ENCODE results near the gene CAMK2G.

The CAMK2G gene

DNA sequence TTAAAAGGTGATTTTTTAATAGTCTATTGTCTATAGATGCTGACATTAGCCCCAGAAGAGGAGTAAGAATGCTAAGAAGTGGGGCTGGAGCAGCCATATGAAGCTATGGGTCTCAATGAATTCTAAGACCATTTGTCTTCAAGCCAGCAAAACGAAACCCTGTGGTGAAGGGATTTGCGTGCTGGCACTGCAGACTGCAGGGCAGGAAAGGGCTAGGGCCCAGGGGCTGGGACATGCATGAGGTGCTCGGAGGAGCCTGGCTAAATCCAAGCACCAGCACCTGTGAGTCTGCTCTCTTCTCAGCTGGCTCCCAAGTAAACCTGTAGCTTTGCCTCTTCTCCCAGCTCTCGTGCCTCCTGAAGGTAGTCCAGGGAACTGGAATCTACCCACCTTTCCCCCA, 61.7 kb downstream of the CAMK2G start:
- in situ Hi-C loops (cut with MboI; ENCODE audit: low sequenced_read_pairs, unreplicated experiment): no loop called here
- no peak for DNase-seq (ENCODE audit: low spot score)
- TF ChIP-seq, protein P1, sequence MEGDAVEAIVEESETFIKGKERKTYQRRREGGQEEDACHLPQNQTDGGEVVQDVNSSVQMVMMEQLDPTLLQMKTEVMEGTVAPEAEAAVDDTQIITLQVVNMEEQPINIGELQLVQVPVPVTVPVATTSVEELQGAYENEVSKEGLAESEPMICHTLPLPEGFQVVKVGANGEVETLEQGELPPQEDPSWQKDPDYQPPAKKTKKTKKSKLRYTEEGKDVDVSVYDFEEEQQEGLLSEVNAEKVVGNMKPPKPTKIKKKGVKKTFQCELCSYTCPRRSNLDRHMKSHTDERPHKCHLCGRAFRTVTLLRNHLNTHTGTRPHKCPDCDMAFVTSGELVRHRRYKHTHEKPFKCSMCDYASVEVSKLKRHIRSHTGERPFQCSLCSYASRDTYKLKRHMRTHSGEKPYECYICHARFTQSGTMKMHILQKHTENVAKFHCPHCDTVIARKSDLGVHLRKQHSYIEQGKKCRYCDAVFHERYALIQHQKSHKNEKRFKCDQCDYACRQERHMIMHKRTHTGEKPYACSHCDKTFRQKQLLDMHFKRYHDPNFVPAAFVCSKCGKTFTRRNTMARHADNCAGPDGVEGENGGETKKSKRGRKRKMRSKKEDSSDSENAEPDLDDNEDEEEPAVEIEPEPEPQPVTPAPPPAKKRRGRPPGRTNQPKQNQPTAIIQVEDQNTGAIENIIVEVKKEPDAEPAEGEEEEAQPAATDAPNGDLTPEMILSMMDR (IDR thresholded peaks at IDR 0.05; ENCODE audit: borderline replicate concordance, control extremely low read depth, extremely low read depth, insufficient read depth, missing control alignments): no peak

DNA sequence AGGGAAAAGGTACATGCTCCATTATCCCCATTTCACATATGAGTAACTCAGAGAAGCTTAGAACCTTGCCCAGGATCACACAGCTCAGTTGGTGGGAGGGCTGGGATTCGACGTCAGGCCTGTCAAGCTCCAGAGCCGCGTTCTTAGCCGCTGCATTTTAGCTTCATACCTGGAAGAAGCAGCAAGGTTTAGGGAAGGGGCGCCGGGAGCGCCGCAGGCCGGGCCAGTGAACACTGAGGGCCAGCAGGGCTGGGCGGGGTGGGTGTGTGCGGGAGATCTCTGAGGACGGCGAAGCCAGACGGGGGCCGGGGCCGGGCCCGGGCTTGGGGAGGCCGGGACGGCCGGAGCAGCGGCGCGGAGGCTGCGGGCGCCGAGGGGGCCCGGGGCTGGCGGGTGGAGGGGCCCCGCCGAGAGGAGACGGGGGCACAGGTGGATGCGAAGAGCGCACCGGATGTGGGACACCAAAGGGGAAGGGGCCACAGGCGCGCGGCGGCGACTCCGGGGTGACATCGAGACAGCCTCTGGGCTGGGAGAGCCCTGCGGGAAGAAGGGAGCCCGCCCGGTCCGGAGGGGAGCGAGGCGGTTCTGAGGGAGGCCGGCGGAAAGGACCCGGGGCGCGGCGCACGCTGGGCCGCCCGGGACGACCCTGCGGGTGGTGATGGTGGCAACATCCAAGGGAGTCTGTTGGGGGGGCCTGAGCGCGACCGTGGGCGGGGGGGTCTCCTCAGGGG, 63.5 kb downstream of the CAMK2G start:
- in situ Hi-C loops (cut with MboI; ENCODE audit: low sequenced_read_pairs, unreplicated experiment): no loop called here
- TF ChIP-seq, protein P1 (IDR thresholded peaks at IDR 0.05; ENCODE audit: borderline replicate concordance, control extremely low read depth, extremely low read depth, insufficient read depth, missing control alignments): no peak
- DNase-seq (ENCODE audit: low spot score): peak; percentile 63

DNA sequence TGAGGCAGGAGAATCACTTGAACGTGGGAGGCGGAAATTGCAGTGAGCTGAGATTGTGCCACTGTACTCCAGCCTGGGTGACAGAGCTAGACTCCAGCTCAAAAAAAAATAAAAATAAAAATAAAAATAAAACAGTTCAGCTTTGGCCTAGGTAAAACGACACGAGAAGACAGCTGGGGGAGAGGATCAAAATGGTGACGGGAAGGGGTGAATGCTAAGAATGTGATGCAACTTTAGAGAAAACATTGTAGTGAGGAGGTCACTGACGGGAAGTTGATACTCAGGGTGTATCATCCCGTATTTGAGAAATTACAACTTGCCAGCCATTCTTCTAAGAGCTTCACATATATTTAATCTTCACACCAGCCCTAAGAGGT, 64.0 kb downstream of the CAMK2G start:
- TF ChIP-seq, protein P1 (IDR thresholded peaks at IDR 0.05; ENCODE audit: borderline replicate concordance, control extremely low read depth, extremely low read depth, insufficient read depth, missing control alignments): no peak

DNA sequence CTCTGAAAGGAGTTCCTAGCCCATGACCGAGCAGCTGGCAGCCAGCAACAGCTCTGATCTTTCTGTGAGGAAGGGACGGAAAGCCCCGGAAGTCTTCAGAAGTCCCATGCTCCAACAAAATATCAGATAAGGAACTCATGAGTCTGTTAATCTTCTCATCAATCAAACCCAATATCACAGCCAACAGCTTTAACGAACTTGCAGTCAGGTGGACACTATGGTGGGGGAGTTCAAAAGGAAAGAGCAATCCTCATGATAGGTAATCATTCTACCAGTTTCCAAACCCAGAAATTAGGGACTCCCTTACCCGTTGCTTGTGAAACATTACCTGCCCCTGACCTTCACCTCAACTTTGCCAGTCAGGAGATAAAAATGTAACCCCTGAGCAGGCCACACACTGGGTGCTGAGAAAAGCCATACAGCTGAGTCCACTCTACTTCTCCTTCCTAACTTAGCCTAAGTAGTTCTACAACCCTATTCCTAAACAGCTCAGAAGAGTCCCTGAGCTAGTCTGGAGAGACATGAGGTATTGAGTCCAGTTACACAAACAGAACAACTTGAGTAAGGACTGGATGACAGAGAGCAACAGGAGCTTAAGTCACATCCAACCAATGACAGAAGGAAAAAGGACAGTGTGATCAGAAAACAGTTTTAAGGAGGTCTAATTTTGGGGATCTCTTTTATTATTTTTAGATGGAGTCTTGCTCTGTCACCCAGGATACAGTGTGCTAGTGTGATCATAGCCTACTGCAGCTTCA, 65.1 kb downstream of the CAMK2G start:
- in situ Hi-C loops (cut with MboI; ENCODE audit: low sequenced_read_pairs, unreplicated experiment): no loop called here
- no peak for DNase-seq (ENCODE audit: low spot score)
- TF ChIP-seq, protein P1 (IDR thresholded peaks at IDR 0.05; ENCODE audit: borderline replicate concordance, control extremely low read depth, extremely low read depth, insufficient read depth, missing control alignments): no peak

More for the DNA sequence above, 64.0 kb downstream of the CAMK2G start:
- DNase-seq (ENCODE audit: low spot score): no peak
- in situ Hi-C loops (cut with MboI; ENCODE audit: low sequenced_read_pairs, unreplicated experiment): no loop called here

DNA sequence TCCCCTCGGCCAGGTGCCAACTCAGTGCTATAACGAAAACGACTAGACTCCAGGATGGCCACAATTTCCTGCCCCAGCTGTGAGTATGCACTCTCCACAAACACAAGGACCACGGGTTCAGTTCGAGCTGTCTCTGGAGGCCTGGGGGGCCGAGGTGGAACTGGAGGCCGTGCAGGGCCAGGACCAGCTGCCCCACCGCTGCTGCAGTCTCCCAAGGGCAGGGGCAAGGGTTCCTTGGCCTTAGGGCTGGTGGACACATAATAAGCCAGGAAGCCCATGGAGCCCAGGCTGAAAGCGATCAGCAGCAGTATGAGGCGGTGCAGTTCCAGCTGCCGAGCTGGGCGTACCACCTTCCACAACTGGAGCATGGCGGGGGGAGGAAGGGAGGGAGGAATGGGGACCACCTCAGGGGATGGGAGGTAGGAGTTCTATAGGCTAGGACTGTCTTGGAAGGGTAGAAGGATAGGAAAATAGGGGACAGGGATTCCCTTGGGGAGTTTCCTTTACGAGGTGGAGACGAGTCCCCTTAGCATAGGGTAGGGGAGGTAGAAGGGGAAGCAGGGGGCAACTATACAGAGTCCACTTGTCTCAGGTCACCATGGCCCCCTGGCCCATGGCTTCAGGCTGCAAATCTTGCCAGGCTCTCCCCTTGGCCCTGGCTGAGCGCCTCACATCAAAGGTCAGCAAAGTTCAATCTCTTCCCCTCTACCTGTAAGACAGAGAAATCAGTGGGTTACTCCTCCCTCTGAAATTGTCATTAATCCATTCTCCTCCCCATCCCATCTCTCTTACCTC, 66.1 kb downstream of the CAMK2G start:
- no peak for DNase-seq (ENCODE audit: low spot score)
- TF ChIP-seq, protein P1 (IDR thresholded peaks at IDR 0.05; ENCODE audit: borderline replicate concordance, control extremely low read depth, extremely low read depth, insufficient read depth, missing control alignments): no peak
- in situ Hi-C loops (cut with MboI; ENCODE audit: low sequenced_read_pairs, unreplicated experiment): no loop called here

DNA sequence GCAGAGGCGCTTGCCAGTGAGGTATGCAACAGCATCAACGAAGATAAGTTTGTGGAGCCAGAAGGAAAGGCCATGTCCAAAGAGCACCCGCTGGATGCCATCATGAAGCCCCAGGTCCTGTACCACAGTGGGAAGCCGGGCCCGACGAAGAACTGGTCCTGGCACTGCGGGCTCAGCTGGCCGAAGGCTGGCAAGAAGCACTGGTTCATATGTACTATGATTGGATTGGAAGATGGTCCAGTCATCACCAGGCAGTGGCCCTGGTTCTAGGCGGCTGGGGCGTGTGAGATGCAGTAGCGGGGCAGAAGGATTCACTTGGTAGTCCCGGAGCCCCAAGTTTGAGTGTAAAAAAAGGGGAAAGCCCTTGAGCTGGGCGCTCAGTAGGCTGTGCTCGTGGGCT, 66.9 kb downstream of the CAMK2G start:
- in situ Hi-C loops (cut with MboI; ENCODE audit: low sequenced_read_pairs, unreplicated experiment): no loop called here
- TF ChIP-seq, protein P1 (IDR thresholded peaks at IDR 0.05; ENCODE audit: borderline replicate concordance, control extremely low read depth, extremely low read depth, insufficient read depth, missing control alignments): no peak
- DNase-seq (ENCODE audit: low spot score): no peak

Data from GM13976 (cell line).